GM12891 (cell line): ENCODE results near the gene ACSS1.

Experiments
- DNase-seq: peaks from one replicate; pipeline ENCODE4 v3.0.0; 2011; ENCODE audit warnings: low spot score; ENCODE audit not compliant: insufficient read length
- FAIRE-seq: peaks from 2 replicates; lab custom pipeline; 2011; peaks lifted over from hg19 to GRCh38; lab: Jason Lieb, UNC
- PAX5 ChIP-seq: IDR thresholded peaks from 2 replicates; pipeline ENCODE4 v1.6.1; 2011; ENCODE audit warnings: low read length, moderate library complexity, mild to moderate bottlenecking; ENCODE audit not compliant: insufficient read depth, severe bottlenecking
- POLR2A ChIP-seq: IDR thresholded peaks from 2 replicates; pipeline ENCODE4 v1.6.1; 2011; ENCODE audit warnings: low read depth, low read length, control low read depth
- POLR2AphosphoS5 ChIP-seq: IDR thresholded peaks from 2 replicates; pipeline ENCODE4 v1.6.1; 2011; ENCODE audit warnings: low read depth, low read length, control low read depth
- POU2F2 ChIP-seq: IDR thresholded peaks from 2 replicates; pipeline ENCODE4 v1.6.1; 2011; ENCODE audit warnings: low read depth, mild to moderate bottlenecking, control low read depth, low read length, moderate library complexity
- SPI1 ChIP-seq: IDR thresholded peaks from 2 replicates; pipeline ENCODE4 v1.6.1; 2011; ENCODE audit warnings: low read depth, low read length, control low read depth
- TAF1 ChIP-seq: IDR thresholded peaks from 2 replicates; pipeline ENCODE4 v1.6.1; 2011; ENCODE audit warnings: low read depth, low read length, control low read depth

ACSS1 gene

GRCh38 chr20:25054096-25054820, 3.7 kb downstream of the ACSS1 start:
- DNase-seq (no peak), FAIRE-seq (no peak)
- no peak for TF ChIP-seq POU2F2
- no peak for TF ChIP-seq TAF1
- no peak for TF ChIP-seq PAX5
- TF ChIP-seq POLR2AphosphoS5, result no peak
- no peak for TF ChIP-seq SPI1

DNA sequence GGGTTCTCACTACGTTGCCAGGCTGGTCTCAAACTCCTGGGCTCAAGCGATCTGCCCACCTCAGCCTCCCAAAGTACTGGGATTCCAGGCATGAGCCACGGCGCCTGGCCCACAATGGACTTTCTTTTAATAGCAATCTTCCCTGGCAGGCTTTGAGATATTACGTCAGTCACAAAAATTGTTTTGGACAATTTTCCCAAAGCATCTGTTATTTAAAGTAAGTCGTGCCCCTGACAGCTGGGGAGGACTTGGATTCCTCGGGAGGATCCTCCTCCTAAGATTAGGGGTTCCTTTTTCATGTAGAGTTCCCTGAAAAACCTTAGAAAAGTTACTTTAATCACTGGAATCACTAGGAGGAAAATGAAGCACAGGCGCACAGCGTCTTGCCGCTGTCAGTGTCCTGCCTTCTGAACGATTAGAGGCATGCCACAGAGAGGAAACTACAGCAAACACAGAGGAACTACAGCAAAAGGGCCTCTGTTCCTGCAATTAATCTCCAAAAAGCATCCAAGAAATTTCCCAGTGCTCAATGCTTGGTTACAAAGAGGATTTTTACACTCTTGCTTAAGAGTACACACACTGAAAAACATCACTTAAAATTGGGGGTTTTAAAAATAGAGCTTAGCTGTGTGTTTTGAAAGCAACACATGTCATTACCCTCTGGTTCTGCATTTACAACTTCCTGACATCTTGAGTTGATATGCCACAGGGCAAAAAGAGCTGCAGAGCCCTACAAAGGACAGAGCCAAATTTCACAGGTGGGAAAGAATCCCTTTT, 4.5 kb downstream of the ACSS1 start:
- DNase-seq, result no peak
- peak; percentile 69 for FAIRE-seq
- TF ChIP-seq POLR2A (no peak), SPI1 (0 out of 2 replicates have a peak, but pooled peaks have one; percentile 5), POU2F2 (no peak)

DNA sequence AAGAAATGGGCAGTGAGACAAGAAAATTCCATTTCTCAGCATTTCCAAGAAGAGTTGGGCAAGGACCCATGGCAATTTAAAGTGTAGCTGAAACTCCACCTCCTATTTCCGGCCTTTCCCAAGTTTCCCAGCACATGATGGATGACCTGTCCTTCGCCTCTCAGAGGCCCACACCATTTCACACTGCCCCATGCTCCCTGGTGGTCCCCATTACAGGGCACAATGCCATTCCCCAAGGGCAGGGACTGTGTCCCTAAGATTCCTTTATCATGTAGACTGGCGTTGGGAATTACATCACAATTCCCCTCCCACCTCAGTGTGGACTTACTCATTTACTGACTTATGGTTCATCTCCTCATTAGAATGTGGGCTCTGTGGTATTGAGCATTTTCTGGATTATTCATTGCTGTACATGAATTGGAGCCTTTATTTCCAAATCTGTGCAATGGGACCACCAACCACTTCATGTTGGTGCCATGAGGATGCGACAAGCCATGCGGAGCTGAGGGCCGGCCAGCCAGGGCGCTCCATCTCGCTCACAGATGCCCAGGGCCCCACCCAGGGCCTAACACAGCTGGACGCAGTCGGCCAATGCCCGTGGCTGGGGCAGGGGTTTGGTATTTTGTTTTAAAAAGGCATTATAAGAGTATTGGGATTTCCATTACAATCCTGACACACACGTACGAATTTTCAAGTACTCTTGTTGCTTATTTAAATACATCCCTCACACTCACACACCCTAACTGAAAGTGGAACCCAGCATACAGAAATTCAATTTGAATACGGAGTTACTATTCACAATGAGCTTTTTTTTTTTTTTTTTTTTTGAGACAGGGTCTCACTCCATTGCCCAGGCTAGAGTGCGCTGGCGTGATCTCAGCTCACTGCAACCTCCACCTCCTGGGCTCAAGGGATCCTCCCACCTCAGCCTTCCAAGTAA, 5.4 kb downstream of the ACSS1 start:
- peak; percentile 28 for FAIRE-seq
- no peak for DNase-seq
- TF ChIP-seq SPI1, result no peak
- TF ChIP-seq POLR2A, result no peak
- no peak for TF ChIP-seq POU2F2
- TF ChIP-seq POLR2AphosphoS5, result no peak
- TF ChIP-seq TAF1, result no peak

DNA sequence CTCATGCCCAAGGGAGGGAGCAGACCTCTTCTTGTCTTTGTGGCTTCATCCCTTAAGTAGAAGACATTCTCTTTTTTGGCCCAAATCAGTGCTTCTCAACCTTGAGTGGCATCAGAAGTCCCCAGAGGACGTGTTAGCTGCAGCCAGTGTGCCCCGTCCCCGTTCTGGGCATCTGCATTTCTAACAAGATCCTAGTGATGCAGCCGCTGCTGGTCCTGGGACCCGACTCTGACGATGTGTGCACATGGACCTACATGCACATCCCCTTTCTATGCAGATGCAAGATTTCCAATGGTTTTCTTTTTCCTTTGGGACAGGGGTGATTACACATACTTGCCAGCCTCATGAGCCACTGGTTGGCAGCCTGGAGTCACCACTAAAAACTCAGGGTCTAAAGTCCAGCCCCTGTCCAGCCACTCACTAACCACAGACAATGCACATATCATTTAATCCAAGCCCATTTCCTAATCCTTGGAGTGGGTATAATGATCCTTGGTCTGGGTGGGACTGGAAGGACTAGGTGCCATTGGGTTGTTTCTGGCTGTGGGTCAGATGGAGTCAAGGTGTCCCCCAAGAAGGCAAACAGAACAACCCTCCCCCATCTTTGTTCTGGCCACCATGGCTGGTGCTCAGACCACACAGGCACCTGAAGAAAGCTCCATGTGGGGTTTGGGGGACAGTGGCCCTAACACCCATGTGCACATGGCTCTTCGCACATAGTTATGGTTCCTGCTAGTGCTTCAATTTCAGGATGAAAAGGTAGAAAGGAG, 6.4 kb downstream of the ACSS1 start:
- FAIRE-seq (no peak), DNase-seq (no peak)
- TF ChIP-seq POLR2A (no peak), SPI1 (no peak), POU2F2 (no peak), PAX5 (no peak), TAF1 (no peak), POLR2AphosphoS5 (no peak)

- FAIRE-seq (no peak), DNase-seq (no peak)
- TF ChIP-seq SPI1 (no peak), POU2F2 (no peak), TAF1 (no peak), PAX5 (no peak), POLR2A (no peak), POLR2AphosphoS5 (no peak)
These were observed 7.2 kb downstream of the ACSS1 start for GRCh38 chr20:25050501-25051350.

DNA sequence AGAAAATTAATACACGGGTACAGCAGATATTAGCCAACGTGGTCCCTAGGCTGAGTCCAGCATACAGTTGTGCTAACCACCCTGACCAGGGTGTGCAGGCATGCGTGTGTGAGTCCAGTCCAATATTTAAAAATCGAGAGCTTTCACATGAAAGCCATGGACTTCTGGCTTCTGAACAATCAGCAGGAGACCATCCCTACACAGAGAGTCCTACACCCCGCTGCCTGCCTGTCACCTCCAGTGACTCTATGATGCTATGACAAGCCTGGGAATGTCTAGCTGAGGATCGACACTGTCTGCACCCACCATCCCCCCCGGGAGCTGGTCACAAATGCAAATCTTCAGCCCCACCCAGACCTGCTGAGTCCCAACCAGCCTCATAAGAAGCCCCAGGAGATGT, 7.9 kb downstream of the ACSS1 start:
- TF ChIP-seq POLR2AphosphoS5, result no peak
- TF ChIP-seq POU2F2, result no peak
- no peak for TF ChIP-seq SPI1
- no peak for TF ChIP-seq TAF1
- no peak for DNase-seq
- FAIRE-seq, result no peak

GRCh38 chr20:25049261-25050060, 8.5 kb downstream of the ACSS1 start:
- DNase-seq (no peak), FAIRE-seq (no peak)
- no peak for TF ChIP-seq PAX5
- no peak for TF ChIP-seq TAF1
- TF ChIP-seq SPI1, result no peak
- no peak for TF ChIP-seq POLR2A
- no peak for TF ChIP-seq POLR2AphosphoS5
- no peak for TF ChIP-seq POU2F2

DNA sequence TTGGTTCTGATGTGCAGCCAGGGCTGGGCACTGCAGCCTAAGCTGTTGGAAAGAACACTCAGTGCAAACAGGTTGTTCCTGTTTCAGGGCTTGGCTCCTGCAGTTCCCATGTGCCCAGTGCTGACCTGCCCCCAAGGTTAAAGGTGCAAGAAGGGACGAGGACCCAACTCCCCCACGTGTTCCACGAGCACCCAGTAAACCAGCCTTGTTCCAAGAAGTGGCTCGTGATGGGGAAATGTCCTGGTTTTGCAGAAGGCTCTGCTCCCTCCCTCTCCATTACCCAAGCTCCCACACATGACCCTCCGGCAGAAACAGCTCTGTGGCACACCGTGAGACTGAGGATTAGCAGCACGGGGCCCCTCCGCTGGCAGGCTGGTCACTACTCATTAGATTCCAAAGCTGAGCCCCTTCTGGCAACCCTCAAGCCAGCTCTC, 9.4 kb downstream of the ACSS1 start:
- DNase-seq (no peak), FAIRE-seq (no peak)
- no peak for TF ChIP-seq POLR2AphosphoS5
